ENCODE data around the gene MTREX.

DNA sequence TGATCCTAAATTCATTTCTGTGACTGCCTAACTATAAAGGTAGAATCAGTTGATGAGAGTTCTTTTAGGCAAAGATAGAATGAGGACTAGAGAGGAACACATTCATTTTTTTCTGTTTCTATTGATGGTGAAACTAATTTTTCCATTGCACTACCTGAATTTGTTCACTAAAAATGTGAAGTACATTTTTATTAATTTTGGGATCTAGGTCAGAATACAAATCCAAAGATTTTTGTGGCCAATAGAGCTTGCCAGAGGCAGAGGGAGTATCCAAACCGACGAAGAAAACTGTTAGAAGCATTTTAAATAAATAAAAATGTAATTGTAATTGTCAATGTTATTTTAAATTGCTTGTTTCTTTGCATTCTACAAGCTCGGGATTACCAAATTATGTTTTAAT, 78.1 kb downstream of the MTREX start:
- TF ChIP-seq, protein P1, sequence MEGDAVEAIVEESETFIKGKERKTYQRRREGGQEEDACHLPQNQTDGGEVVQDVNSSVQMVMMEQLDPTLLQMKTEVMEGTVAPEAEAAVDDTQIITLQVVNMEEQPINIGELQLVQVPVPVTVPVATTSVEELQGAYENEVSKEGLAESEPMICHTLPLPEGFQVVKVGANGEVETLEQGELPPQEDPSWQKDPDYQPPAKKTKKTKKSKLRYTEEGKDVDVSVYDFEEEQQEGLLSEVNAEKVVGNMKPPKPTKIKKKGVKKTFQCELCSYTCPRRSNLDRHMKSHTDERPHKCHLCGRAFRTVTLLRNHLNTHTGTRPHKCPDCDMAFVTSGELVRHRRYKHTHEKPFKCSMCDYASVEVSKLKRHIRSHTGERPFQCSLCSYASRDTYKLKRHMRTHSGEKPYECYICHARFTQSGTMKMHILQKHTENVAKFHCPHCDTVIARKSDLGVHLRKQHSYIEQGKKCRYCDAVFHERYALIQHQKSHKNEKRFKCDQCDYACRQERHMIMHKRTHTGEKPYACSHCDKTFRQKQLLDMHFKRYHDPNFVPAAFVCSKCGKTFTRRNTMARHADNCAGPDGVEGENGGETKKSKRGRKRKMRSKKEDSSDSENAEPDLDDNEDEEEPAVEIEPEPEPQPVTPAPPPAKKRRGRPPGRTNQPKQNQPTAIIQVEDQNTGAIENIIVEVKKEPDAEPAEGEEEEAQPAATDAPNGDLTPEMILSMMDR (conservative IDR thresholded peaks at IDR 0.05; ENCODE audit: low read depth, low read length) = no peak
- TF ChIP-seq EZH2 (IDR thresholded peaks at IDR 0.05; ENCODE audit: low read length, unreplicated experiment) (no peak), EZH2phosphoT487 (IDR thresholded peaks at IDR 0.05; ENCODE audit: borderline replicate concordance, low read length) (no peak)
